Tibial nerve (tissue), 3 donors: ENCODE measurements around the gene CGAS.
"Not testable (repeated sequence)": the region's sequence is repeated elsewhere in the genome, so short reads cannot be mapped to it uniquely, and the experiment has no call there.

Experiments
- CTCF ChIP-seq, 5 experiments: fragments of 200-600 bp in 3 of 5; fragments of 450-650 bp in 2 of 5; sonication (generic) in 3 of 5; IDR thresholded peaks; one replicate each; pipeline ENCODE4 v1.5.1; 2016 to 2019; ENCODE audit warnings: antibody characterized with exemption in 5 of 5, mild to moderate bottlenecking in 3 of 5, moderate library complexity in 2 of 5
- POLR2A ChIP-seq, 2 donors: fragments of 450-650 bp; IDR thresholded peaks; one replicate each; pipeline ENCODE4 v1.6.1; 2017; ENCODE audit warnings: antibody characterized with exemption in 2 of 2, mild to moderate bottlenecking in 2 of 2, moderate library complexity in 2 of 2

DNA sequence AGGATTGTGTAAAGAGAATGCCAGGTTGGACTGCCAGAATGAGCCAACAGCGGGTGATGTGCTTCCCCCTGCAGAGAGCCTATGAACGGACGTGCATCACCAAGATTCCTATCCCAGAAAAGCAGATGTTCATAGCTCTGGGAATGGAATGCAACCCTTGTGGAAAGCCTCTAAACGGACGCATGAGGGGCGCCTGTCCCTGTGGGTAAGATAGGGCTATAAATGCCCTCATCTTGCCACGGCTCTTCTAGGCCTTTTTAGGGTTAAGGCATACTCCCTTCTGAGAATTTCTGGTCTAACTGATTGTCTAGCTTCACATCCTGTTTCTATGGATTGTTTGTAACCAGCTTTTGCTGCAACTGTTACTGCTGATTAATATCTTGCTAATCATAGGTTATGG, 7.4 kb upstream of the CGAS start:
- TF ChIP-seq POLR2A, CTCF (IDR thresholded peaks at IDR 0.05): not testable (repeated sequence)
